HepG2 (cell line): Measurements from ENCODE around the gene SPIRE1. TPM values are rescaled to one million over a fixed set of nuclear protein-coding genes. Genes with fewer than 3 reads are reported as not detected.
A peak's percentile ranks its signal among the peaks of the same experiment; 100 is the strongest.

ENCODE experiments used
- ATF5 ChIP-seq: sonication (generic); formaldehyde crosslinking; IDR thresholded peaks from 2 replicates; pipeline ENCODE4 v1.4.0; 2020; ENCODE audit warnings: mild to moderate bottlenecking, low read depth, missing genetic modification reagents
- BORCS8-MEF2B ChIP-seq: sonication (generic); formaldehyde crosslinking; IDR thresholded peaks from 2 replicates; pipeline ENCODE4 v1.8.0; 2022; ENCODE audit warnings: mild to moderate bottlenecking, missing genetic modification reagents
- IKZF4 ChIP-seq: sonication (generic); formaldehyde crosslinking; IDR thresholded peaks from 2 replicates; pipeline ENCODE4 v1.5.1; 2020; ENCODE audit warnings: borderline replicate concordance, mild to moderate bottlenecking, low read depth, missing genetic modification reagents; ENCODE audit errors: not compliant biosample characterization
- MYC ChIP-seq: sonication (generic); formaldehyde crosslinking; IDR thresholded peaks from 2 replicates; pipeline ENCODE4 v1.9.0; 2021; ENCODE audit warnings: missing genetic modification reagents, borderline replicate concordance
- NFYB ChIP-seq: sonication (generic); formaldehyde crosslinking; IDR thresholded peaks from 2 replicates; pipeline ENCODE4 v1.4.0; 2020; ENCODE audit warnings: missing genetic modification reagents
- REL ChIP-seq: sonication (generic); formaldehyde crosslinking; conservative IDR thresholded peaks from 2 replicates; pipeline ENCODE4 v1.8.0; 2022; ENCODE audit warnings: mild to moderate bottlenecking, missing genetic modification reagents, moderate library complexity
- ZBTB34 ChIP-seq: sonication (generic); formaldehyde crosslinking; IDR thresholded peaks from 2 replicates; pipeline ENCODE4 v1.8.0; 2022; ENCODE audit warnings: mild to moderate bottlenecking, missing genetic modification reagents
- ZNF121 ChIP-seq: sonication (generic); formaldehyde crosslinking; IDR thresholded peaks from 2 replicates; pipeline ENCODE4 v1.5.0; 2020; ENCODE audit warnings: mild to moderate bottlenecking, missing genetic modification reagents
- ZNF234 ChIP-seq: sonication (generic); formaldehyde crosslinking; conservative IDR thresholded peaks from 2 replicates; pipeline ENCODE4 v1.5.1; 2020; ENCODE audit warnings: mild to moderate bottlenecking, missing genetic modification reagents
- ZNF430 ChIP-seq: sonication (generic); formaldehyde crosslinking; IDR thresholded peaks from 2 replicates; pipeline ENCODE4 v1.9.0; 2021; ENCODE audit warnings: mild to moderate bottlenecking, missing genetic modification reagents
- ZNF574 ChIP-seq: sonication (generic); formaldehyde crosslinking; IDR thresholded peaks from 2 replicates; pipeline ENCODE4 v1.4.0; 2020; ENCODE audit warnings: missing genetic modification reagents
- ZNF678 ChIP-seq: sonication (generic); formaldehyde crosslinking; IDR thresholded peaks from 2 replicates; pipeline ENCODE4 v1.4.0; 2020; ENCODE audit warnings: mild to moderate bottlenecking, missing genetic modification reagents
- ZNF766 ChIP-seq: sonication (generic); formaldehyde crosslinking; IDR thresholded peaks from 2 replicates; pipeline ENCODE4 v1.5.0; 2020; ENCODE audit warnings: missing genetic modification reagents, borderline replicate concordance
- ZNF878 ChIP-seq: sonication (generic); formaldehyde crosslinking; IDR thresholded peaks from 2 replicates; pipeline ENCODE4 v1.8.1; 2023; ENCODE audit warnings: mild to moderate bottlenecking, missing genetic modification reagents, moderate library complexity
- ZNF883 ChIP-seq: sonication (generic); formaldehyde crosslinking; IDR thresholded peaks from 2 replicates; pipeline ENCODE4 v1.5.1; 2020; ENCODE audit warnings: mild to moderate bottlenecking, missing genetic modification reagents; ENCODE audit errors: not compliant biosample characterization
- polyA plus RNA-seq, 8 experiments: library from polyadenylated mRNA; depleted of rRNA in 3 of 8; stranded (reverse) in 7 of 8; unstranded in 1 of 8; fragments of >200 nt; fragmentation: Illumina TruSeq in 4 of 8; extraction: Trizol in 4 of 8; gene quantifications; 2 replicates each; pipeline versions ENCODE4 v1.2.1 to v1.2.3, GENCODE V29; 2011 to 2016; ENCODE audit warnings: low read depth in 4 of 8, missing spikeins in 1 of 8, mixed read lengths in 1 of 8; ENCODE audit not compliant: insufficient read depth in 1 of 8
- total RNA-seq, 5 experiments: library from RNA; depleted of rRNA; stranded (reverse); fragments of >200 nt; fragmentation: Illumina TruSeq; extraction: Trizol; gene quantifications; 2 replicates each; pipeline ENCODE4 v1.2.3, GENCODE V29; 2016; ENCODE audit warnings: low read depth in 1 of 5
- TF ChIP-seq, protein P1 (sequence below): sonication (generic); formaldehyde crosslinking; IDR thresholded peaks from 2 replicates; pipeline ENCODE4 v1.5.1; 2020; ENCODE audit warnings: mild to moderate bottlenecking, moderate library complexity, missing genetic modification reagents
- TF ChIP-seq, protein P2 (sequence below): sonication (generic); formaldehyde crosslinking; IDR thresholded peaks from 2 replicates; pipeline ENCODE4 v1.4.0; 2020; ENCODE audit warnings: missing genetic modification reagents, low read depth, mild to moderate bottlenecking, borderline replicate concordance
- TF ChIP-seq, protein P3 (sequence below): sonication (generic); formaldehyde crosslinking; IDR thresholded peaks from 2 replicates; pipeline ENCODE4 v1.5.1; 2020; ENCODE audit warnings: missing genetic modification reagents, mild to moderate bottlenecking, borderline replicate concordance

Gene SPIRE1
- total and polyA plus RNA-seq, 2 of the 13 experiments (the other 11 are each of a cell fraction or from before 2014, with no cell fraction given): 9.9 to 21.3 TPM

DNA sequence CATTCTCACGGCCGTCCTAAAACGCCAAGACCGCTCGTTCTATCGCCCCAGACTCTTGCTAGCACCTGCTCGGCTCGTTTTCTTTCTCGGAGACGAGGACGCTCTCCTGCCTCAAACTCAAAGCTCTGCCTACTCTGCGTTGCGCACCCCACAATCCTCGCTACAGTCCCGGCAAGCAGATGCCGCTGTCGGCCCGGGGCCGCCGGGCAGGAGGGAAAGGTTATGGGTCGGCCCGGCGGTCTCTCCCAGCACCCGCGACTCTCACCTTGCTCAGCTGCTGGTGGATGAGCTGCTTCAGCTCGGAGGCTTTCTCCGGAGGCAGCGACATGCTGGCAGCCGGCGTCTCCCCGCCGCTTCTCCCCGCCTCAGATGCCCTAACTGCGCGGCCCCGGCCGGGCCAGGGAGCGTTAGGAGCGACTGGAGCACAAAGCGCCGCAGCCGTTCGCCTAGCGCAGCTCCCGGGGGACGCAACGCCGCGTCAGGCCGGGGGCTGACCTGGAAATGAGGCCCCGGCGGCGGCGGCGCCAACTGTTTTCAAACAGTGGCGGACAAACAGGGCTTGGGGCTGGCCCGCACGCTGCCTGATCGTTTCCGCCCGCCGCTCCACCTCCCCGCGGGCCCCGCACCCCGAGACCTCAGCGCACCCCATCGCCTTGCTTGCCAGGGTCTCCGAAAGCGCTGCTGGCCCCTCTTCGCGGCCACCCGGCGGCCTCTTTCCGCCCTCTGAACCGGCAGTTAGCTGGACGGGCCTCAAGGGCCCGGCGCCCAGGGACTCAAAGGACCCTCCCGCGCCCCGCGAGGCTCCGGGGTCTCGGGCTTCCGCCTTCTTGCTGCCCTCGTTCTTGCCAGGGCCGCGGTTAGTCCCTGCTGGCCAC lies 44.6 kb upstream of the SPIRE1 start, which contains the start of the genes CEP76 and PSMG2 (continued):
- TF ChIP-seq, protein P1, sequence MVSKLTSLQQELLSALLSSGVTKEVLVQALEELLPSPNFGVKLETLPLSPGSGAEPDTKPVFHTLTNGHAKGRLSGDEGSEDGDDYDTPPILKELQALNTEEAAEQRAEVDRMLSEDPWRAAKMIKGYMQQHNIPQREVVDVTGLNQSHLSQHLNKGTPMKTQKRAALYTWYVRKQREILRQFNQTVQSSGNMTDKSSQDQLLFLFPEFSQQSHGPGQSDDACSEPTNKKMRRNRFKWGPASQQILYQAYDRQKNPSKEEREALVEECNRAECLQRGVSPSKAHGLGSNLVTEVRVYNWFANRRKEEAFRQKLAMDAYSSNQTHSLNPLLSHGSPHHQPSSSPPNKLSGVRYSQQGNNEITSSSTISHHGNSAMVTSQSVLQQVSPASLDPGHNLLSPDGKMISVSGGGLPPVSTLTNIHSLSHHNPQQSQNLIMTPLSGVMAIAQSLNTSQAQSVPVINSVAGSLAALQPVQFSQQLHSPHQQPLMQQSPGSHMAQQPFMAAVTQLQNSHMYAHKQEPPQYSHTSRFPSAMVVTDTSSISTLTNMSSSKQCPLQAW: peak; percentile 15; the same call in 1 of the 2 replicates
- TF ChIP-seq ZNF766 (CRISPR knock-in tag) (0 out of 2 replicates have a peak, but pooled peaks have one; percentile 20), REL (CRISPR knock-in tag) (no peak), ZNF878 (peak; percentile 54; the same call in 1 of the 2 replicates), ZNF430 (peak; percentile 84), NFYB (CRISPR knock-in tag) (peak; percentile 26; the same call in 1 of the 2 replicates), IKZF4 (CRISPR knock-in tag) (peak; percentile 19), MYC (CRISPR knock-in tag) (peak; percentile 68; the same call in 1 of the 2 replicates), ZBTB34 (peak; percentile 7; the same call in 1 of the 2 replicates), ZNF678 (CRISPR knock-in tag) (peak; percentile 35; the same call in 1 of the 2 replicates), ZNF121 (peak; percentile 77), ATF5 (CRISPR knock-in tag) (no peak), BORCS8-MEF2B (CRISPR knock-in tag) (peak; percentile 81; the same call in 1 of the 2 replicates), ZNF883 (CRISPR knock-in tag) (no peak), ZNF574 (CRISPR knock-in tag) (0 out of 2 replicates have a peak, but pooled peaks have one; percentile 76), ZNF234 (no peak)
- TF ChIP-seq, protein P2, sequence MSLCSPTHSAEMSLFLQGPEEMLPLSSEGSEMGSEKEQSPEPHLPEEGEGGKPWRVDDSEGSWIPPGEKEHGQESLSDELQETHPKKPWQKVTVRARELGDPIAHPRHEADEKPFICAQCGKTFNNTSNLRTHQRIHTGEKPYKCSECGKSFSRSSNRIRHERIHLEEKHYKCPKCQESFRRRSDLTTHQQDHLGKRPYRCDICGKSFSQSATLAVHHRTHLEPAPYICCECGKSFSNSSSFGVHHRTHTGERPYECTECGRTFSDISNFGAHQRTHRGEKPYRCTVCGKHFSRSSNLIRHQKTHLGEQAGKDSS: peak; percentile 69; the same call in 1 of the 2 replicates
- TF ChIP-seq, protein P3, sequence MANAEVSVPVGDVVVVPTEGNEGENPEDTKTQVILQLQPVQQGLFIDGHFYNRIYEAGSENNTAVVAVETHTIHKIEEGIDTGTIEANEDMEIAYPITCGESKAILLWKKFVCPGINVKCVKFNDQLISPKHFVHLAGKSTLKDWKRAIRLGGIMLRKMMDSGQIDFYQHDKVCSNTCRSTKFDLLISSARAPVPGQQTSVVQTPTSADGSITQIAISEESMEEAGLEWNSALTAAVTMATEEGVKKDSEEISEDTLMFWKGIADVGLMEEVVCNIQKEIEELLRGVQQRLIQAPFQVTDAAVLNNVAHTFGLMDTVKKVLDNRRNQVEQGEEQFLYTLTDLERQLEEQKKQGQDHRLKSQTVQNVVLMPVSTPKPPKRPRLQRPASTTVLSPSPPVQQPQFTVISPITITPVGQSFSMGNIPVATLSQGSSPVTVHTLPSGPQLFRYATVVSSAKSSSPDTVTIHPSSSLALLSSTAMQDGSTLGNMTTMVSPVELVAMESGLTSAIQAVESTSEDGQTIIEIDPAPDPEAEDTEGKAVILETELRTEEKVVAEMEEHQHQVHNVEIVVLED (CRISPR knock-in tag): peak; percentile 91
